Measurements from ENCODE around the gene CCDC9B. TPM values are rescaled to one million over a fixed set of nuclear protein-coding genes. Genes with fewer than 3 reads are reported as not detected.

CCDC9B gene
- total and polyA plus RNA-seq, 2 experiments from 2014 or later = 8.2 to 14.6 TPM

DNA sequence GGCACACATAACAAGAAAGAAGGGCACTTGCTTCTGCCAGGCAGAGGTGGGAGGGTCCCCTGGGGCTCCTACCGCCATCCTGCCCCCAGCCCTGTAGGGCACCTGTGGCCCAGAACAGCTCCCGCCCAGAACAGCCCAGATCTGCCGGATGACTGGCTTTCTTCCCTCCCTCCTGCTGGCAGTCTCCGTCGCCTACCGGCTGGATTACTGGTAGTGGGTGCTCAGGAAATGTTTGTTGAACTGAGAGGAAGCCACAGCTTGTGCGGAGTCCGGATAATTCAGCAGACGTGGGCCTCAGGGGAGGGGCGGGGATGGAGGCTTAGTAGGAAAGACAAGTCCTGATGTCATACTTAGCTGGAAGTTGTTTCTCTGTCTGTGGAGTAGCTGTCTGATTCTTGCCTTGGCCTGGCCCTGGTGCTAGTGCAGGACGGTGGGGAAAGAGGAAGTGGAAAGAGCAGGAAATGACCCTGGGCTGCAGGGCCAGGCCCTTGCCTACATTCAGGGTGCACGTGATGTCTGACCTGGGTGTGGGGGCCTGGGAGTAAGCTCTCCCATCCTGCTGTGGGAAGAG lies 6.7 kb downstream of the CCDC9B start:
- TF ChIP-seq, protein P1, sequence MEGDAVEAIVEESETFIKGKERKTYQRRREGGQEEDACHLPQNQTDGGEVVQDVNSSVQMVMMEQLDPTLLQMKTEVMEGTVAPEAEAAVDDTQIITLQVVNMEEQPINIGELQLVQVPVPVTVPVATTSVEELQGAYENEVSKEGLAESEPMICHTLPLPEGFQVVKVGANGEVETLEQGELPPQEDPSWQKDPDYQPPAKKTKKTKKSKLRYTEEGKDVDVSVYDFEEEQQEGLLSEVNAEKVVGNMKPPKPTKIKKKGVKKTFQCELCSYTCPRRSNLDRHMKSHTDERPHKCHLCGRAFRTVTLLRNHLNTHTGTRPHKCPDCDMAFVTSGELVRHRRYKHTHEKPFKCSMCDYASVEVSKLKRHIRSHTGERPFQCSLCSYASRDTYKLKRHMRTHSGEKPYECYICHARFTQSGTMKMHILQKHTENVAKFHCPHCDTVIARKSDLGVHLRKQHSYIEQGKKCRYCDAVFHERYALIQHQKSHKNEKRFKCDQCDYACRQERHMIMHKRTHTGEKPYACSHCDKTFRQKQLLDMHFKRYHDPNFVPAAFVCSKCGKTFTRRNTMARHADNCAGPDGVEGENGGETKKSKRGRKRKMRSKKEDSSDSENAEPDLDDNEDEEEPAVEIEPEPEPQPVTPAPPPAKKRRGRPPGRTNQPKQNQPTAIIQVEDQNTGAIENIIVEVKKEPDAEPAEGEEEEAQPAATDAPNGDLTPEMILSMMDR (IDR thresholded peaks at IDR 0.05; ENCODE audit: low read depth, low read length) = no peak
- no peaks in the 10 kb centered on the region for H3K27me3 ChIP-seq
- peak in 1 of 2 donors; percentile 90 for DNase-seq (ENCODE audit: low read depth in 1 of 2, low spot score in 1 of 2)
- peaks cover 59% of the 10 kb centered on the region for H3K4me1 ChIP-seq (ENCODE audit: low read depth)
- peaks cover 6% of the 10 kb centered on the region for H3K36me3 ChIP-seq
- no peaks in the 10 kb centered on the region for H3K9me3 ChIP-seq (ENCODE audit: low read depth)
- H3K4me3 ChIP-seq = no peak overlapping the region
- H3K27ac ChIP-seq = peak overlapping the region; percentile 1

DNA sequence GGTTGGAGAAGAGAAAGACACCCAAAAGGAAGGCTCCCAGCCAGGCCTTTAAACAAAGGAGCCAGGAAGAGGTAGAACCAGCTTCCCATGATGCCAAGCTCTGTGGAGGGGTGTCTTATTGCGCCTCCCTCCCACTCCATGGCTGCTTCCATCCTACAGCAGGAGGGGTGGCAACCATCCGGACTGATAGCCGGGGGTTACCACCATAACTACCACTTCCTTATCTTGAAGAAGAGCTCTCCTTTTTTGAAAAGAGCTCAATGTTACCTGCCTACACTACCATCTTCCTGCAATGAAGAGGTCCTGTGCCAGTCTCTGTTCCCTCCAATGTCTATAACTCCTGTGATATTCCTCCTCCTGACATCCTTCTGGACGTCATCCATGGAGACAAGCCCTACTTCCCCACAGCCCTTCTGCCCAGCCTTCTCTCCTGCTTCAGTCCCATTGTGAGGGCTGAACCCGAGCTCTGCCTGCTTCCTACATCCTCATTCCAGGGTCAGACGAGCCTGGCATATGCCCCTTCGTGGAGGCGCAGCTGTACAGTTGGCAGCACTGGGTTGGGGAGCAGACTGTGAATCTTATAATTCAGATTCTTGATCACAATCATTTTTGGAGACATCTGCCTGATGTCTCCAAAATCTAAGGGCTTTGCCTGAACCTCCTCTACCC lies 8.5 kb downstream of the CCDC9B start:
- Histone ChIP-seq H3K27ac (peak overlapping the region; percentile 99), H3K4me3 (no peak overlapping the region), H3K27me3 (no peaks in the 10 kb centered on the region), H3K9me3 (ENCODE audit: low read depth) (no peaks in the 10 kb centered on the region), H3K4me1 (ENCODE audit: low read depth) (peaks cover 73% of the 10 kb centered on the region), H3K36me3 (peaks cover 6% of the 10 kb centered on the region)
- TF ChIP-seq, protein P1 (IDR thresholded peaks at IDR 0.05; ENCODE audit: low read depth, low read length) = no peak
- no peak for DNase-seq (ENCODE audit: low read depth in 1 of 2, low spot score in 1 of 2)

GRCh38 chr15:40331637-40332036 lies 9.1 kb downstream of the CCDC9B start:
- TF ChIP-seq, protein P1 (IDR thresholded peaks at IDR 0.05; ENCODE audit: low read depth, low read length) = no peak
- no peak for DNase-seq (ENCODE audit: low read depth in 1 of 2, low spot score in 1 of 2)
- Histone ChIP-seq H3K36me3 (peaks cover 6% of the 10 kb centered on the region), H3K27ac (peak overlapping the region; percentile 99), H3K4me3 (no peak overlapping the region), H3K27me3 (no peaks in the 10 kb centered on the region), H3K4me1 (ENCODE audit: low read depth) (peaks cover 79% of the 10 kb centered on the region), H3K9me3 (ENCODE audit: low read depth) (no peaks in the 10 kb centered on the region)

- DNase-seq (ENCODE audit: low read depth in 1 of 2, low spot score in 1 of 2) = no peak
- no peaks in the 10 kb centered on the region for H3K27me3 ChIP-seq
- H3K4me3 ChIP-seq = no peak overlapping the region
- H3K27ac ChIP-seq = peak overlapping the region; percentile 99
- H3K4me1 ChIP-seq (ENCODE audit: low read depth) = peaks cover 85% of the 10 kb centered on the region
- H3K36me3 ChIP-seq = peaks cover 6% of the 10 kb centered on the region
- TF ChIP-seq, protein P1 (IDR thresholded peaks at IDR 0.05; ENCODE audit: low read depth, low read length) = no peak
- no peaks in the 10 kb centered on the region for H3K9me3 ChIP-seq (ENCODE audit: low read depth)
These were observed 9.7 kb downstream of the CCDC9B start for GRCh38 chr15:40331026-40331425.

GRCh38 chr15:40330368-40330836 lies 10.3 kb downstream of the CCDC9B start:
- H3K4me1 ChIP-seq (ENCODE audit: low read depth) = peaks cover 87% of the 10 kb centered on the region
- TF ChIP-seq, protein P1 (IDR thresholded peaks at IDR 0.05; ENCODE audit: low read depth, low read length) = no peak
- DNase-seq (ENCODE audit: low read depth in 1 of 2, low spot score in 1 of 2) = peak; percentile 95

More at GRCh38 chr15:40330368-40330836, 10.3 kb downstream of the CCDC9B start:
- Histone ChIP-seq H3K27me3 (no peaks in the 10 kb centered on the region), H3K4me3 (no peak overlapping the region), H3K27ac (peak overlapping the region; percentile 99), H3K36me3 (peaks cover 6% of the 10 kb centered on the region), H3K9me3 (ENCODE audit: low read depth) (no peaks in the 10 kb centered on the region)

Measured in cardiac muscle cell (in vitro differentiated cells and primary cell).